Activated CD8-positive, alpha-beta T cell treated with anti-CD3 and anti-CD28 coated beads for 36 hours (primary cell): ENCODE measurements around the gene SAMD10. TPM values are rescaled to one million over a fixed set of nuclear protein-coding genes. Genes with fewer than 3 reads are reported as not detected.

Source experiments
- ATAC-seq: fragments of 200-7000 bp; cut with Tn5 transposase; one replicate; pipeline ENCODE4 v1.10.0; 2021; ENCODE audit warnings: mild to moderate bottlenecking, moderate library complexity
- CTCF ChIA-PET: fragments of 350-600 bp; sonication (Branson Sonifier 250); formaldehyde crosslinking; loops from one replicate; lab custom pipeline; 2021; ENCODE audit warnings: antibody characterized with exemption; lab: Charles Lee
- POLR2A ChIA-PET: fragments of 350-600 bp; sonication (Branson Sonifier 250); formaldehyde crosslinking; loops from one replicate; lab custom pipeline; 2021; ENCODE audit warnings: antibody characterized with exemption; lab: Charles Lee
- DNase-seq: peaks from one replicate; pipeline ENCODE4 v3.0.0-alpha.2; 2020
- H3K27ac Mint-ChIP-seq: one replicate; pipeline ENCODE4 v1.8.0; 2021; ENCODE audit warnings: mild to moderate bottlenecking, mixed read lengths
- H3K27me3 Mint-ChIP-seq: one replicate; pipeline ENCODE4 v1.8.0; 2021; ENCODE audit warnings: mixed read lengths
- H3K36me3 Mint-ChIP-seq: one replicate; pipeline ENCODE4 v1.8.0; 2021; ENCODE audit warnings: low read depth, mixed read lengths
- H3K4me1 Mint-ChIP-seq: one replicate; pipeline ENCODE4 v1.8.0; 2021; ENCODE audit warnings: low read depth, mixed read lengths
- H3K4me3 Mint-ChIP-seq: one replicate; pipeline ENCODE4 v1.8.0; 2021; ENCODE audit warnings: mild to moderate bottlenecking, moderate library complexity, mixed read lengths
- H3K9me3 Mint-ChIP-seq: one replicate; pipeline ENCODE4 v1.8.0; 2021; ENCODE audit warnings: mixed read lengths
- intact Hi-C: fragments of 100-400 bp; cut with micrococcal nuclease; formaldehyde crosslinking; loops from one replicate; pipeline ENCODE4 v1.10.0; 2022
- total RNA-seq, 2 experiments: library from RNA; stranded (reverse); gene quantifications; one replicate each; pipeline ENCODE4 v1.2.3, GENCODE V29; 2021
- TF ChIP-seq, protein P1 (sequence below): fragments of 200-600 bp; IDR thresholded peaks from one replicate; pipeline ENCODE4 v1.8.0; 2022; ENCODE audit warnings: antibody characterized with exemption, mild to moderate bottlenecking

The SAMD10 gene
- total RNA-seq, 2 experiments from 2014 or later: 17.4 to 17.5 TPM

GRCh38 chr20:63939061-63939935, 40.1 kb downstream of the SAMD10 start:
- Mint-ChIP-seq H3K27me3 (no peaks in the 10 kb centered on the region), H3K4me3 (no peak overlapping the region), H3K9me3 (no peaks in the 10 kb centered on the region), H3K4me1 (peaks cover 12% of the 10 kb centered on the region), H3K27ac (no peak overlapping the region), H3K36me3 (peaks cover 19% of the 10 kb centered on the region)
- intact Hi-C loops: no loop called here
- ChIA-PET CTCF (interaction anchor here (1.0 to 1.3 kb wide), 2 partner anchors 32 to 35 kb away, joined by 3 read pairs; no protein-coding TSS in a partner anchor), POLR2A (no interaction called here)
- ATAC-seq (no peak), DNase-seq (no peak)
- TF ChIP-seq, protein P1, sequence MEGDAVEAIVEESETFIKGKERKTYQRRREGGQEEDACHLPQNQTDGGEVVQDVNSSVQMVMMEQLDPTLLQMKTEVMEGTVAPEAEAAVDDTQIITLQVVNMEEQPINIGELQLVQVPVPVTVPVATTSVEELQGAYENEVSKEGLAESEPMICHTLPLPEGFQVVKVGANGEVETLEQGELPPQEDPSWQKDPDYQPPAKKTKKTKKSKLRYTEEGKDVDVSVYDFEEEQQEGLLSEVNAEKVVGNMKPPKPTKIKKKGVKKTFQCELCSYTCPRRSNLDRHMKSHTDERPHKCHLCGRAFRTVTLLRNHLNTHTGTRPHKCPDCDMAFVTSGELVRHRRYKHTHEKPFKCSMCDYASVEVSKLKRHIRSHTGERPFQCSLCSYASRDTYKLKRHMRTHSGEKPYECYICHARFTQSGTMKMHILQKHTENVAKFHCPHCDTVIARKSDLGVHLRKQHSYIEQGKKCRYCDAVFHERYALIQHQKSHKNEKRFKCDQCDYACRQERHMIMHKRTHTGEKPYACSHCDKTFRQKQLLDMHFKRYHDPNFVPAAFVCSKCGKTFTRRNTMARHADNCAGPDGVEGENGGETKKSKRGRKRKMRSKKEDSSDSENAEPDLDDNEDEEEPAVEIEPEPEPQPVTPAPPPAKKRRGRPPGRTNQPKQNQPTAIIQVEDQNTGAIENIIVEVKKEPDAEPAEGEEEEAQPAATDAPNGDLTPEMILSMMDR: no peak

GRCh38 chr20:63937596-63937995, 41.8 kb downstream of the SAMD10 start:
- TF ChIP-seq, protein P1: no peak
- no peak for ATAC-seq
- H3K4me3 Mint-ChIP-seq: no peak overlapping the region
- no peak overlapping the region for H3K27ac Mint-ChIP-seq
- no peaks in the 10 kb centered on the region for H3K27me3 Mint-ChIP-seq
- H3K9me3 Mint-ChIP-seq: no peaks in the 10 kb centered on the region
- CTCF ChIA-PET: no interaction called here
- peaks cover 17% of the 10 kb centered on the region for H3K36me3 Mint-ChIP-seq
- H3K4me1 Mint-ChIP-seq: peaks cover 12% of the 10 kb centered on the region
- no peak for DNase-seq
- POLR2A ChIA-PET: no interaction called here
- intact Hi-C loops: no loop called here

- CTCF ChIA-PET: interaction anchor here (1.5 kb wide), 1 partner anchor 39 kb away, joined by 6 read pairs; no protein-coding TSS in a partner anchor
Measured at GRCh38 chr20:63935447-63935846, 44.0 kb downstream of the SAMD10 start.

DNA sequence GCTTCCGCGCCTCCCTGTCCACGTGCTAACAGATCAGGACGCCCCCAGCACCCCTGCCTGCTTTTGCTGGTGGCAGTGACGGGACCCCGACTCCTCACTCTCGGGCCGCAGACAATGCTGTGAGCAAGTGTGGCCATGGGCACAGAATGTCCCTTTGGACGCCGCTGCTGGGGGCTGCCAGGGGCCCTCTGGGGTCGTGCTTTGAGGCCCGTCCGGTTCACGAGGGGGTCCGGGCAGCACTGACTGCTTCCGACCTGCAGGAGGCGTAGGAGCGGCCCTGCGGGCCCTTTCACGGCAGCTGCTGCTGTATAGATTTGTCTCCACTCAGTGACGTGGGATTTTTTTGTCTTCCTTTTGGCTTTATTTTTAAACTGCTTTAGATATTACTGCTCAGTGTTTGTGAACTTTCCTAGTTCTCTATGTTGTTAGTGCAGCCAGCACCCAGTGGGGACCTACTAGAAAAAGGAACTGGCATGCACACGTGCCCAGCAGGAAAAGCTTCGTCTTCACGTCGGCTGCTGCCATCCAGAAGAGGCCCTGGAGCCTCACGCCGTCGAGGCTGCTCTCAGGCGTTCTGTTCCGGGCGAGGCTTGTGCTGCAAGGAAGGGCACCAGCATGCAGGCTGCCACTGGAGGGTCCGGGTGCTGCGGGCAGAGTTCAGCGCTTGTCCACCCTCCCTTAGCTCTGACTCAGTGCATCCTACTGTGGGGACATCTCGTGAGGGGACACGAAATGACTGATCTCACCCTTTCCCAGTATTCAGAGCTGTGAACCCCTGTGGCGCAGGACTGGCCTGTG, 45.0 kb downstream of the SAMD10 start:
- intact Hi-C loops: no loop called here
- ChIA-PET CTCF (interaction anchor here (1.0 to 1.5 kb wide), 3 partner anchors 25 to 40 kb away, joined by 4 to 6 read pairs (median 5); no protein-coding TSS in a partner anchor), POLR2A (interaction anchor here (0.6 kb wide), 1 partner anchor 28 kb away, joined by 3 read pairs; no protein-coding TSS in a partner anchor)
- Mint-ChIP-seq H3K4me3 (no peak overlapping the region), H3K4me1 (no peaks in the 10 kb centered on the region), H3K27ac (no peak overlapping the region), H3K9me3 (no peaks in the 10 kb centered on the region), H3K27me3 (no peaks in the 10 kb centered on the region), H3K36me3 (peaks cover 34% of the 10 kb centered on the region)
- DNase-seq (no peak), ATAC-seq (no peak)
- TF ChIP-seq, protein P1: peak; percentile 35

More at GRCh38 chr20:63935447-63935846, 44.0 kb downstream of the SAMD10 start:
- H3K36me3 Mint-ChIP-seq: peaks cover 30% of the 10 kb centered on the region
- H3K9me3 Mint-ChIP-seq: no peaks in the 10 kb centered on the region
- no peak overlapping the region for H3K4me3 Mint-ChIP-seq
- ATAC-seq (no peak), DNase-seq (no peak)
- H3K27ac Mint-ChIP-seq: no peak overlapping the region
- H3K4me1 Mint-ChIP-seq: no peaks in the 10 kb centered on the region
- intact Hi-C loops: no loop called here
- TF ChIP-seq, protein P1: no peak
- POLR2A ChIA-PET: no interaction called here
- H3K27me3 Mint-ChIP-seq: no peaks in the 10 kb centered on the region
